Muscle of back (tissue), 11 donors: Measurements from ENCODE around the gene MMRN2. TPM values are rescaled to one million over a fixed set of nuclear protein-coding genes. Genes with fewer than 3 reads are reported as not detected.
A peak's percentile ranks its signal among the peaks of the same experiment; 100 is the strongest.
"Not testable (repeated sequence)": the region's sequence is repeated elsewhere in the genome, so short reads cannot be mapped to it uniquely, and the experiment has no call there.

Experiments
- DNase-seq, 3 donors: peaks; one replicate each; pipeline versions ENCODE4 v3.0.0 to v3.0.0-alpha.2; 2013
- polyA plus RNA-seq, 10 donors: library from polyadenylated mRNA; unstranded; fragments of 120-200 nt; gene quantifications; one replicate each; pipeline ENCODE4 v1.2.1, GENCODE V29; 2013; ENCODE audit not compliant: insufficient read length in 10 of 10

Gene MMRN2
- polyA plus RNA-seq, 10 donors, result 18.3 to 29.4 (median 20.3) TPM

GRCh38 chr10:86941991-86942421 is 15.4 kb downstream of the MMRN2 start:
- no peak for DNase-seq

- DNase-seq, result no peak
Measured at GRCh38 chr10:86941426-86941825, 16.0 kb downstream of the MMRN2 start.

- DNase-seq, result no peak
Measured at GRCh38 chr10:86940677-86941076, 16.7 kb downstream of the MMRN2 start.

GRCh38 chr10:86940076-86940475 is 17.3 kb downstream of the MMRN2 start:
- DNase-seq, result not testable (repeated sequence)

- no peak for DNase-seq
Measured at GRCh38 chr10:86938260-86938659, 19.2 kb downstream of the MMRN2 start.

DNA sequence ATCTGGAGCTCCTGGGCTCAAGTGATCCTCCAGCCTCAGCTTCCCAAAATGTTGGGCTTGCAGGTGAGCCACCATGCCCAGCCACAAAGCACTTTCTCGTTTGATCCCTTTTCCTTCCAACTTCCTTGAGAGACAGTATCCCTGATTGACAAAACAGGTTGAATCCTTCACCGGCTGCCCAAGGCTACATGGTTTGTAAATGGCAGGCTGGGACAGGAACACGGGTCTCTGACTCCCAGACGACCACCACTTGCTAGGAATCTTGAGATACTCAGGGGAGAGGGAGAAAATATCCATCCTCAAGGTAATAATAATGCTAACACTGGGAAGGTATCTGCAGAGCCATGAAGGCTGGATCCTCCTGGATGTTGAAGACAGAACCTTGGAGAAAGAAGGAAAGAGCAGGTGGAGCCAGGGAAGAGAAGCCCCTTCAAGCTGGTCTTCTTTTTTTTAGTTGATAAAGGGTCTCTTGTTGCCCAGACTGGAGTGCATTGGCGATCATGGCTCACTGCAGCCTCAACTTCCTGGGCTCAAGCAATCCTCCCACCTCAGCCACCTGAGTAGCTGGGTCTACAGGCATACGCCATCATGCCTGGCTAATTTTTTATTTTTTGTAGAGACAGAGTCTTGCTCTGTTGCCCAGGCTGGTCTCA is 19.8 kb downstream of the MMRN2 start:
- no peak for DNase-seq

DNA sequence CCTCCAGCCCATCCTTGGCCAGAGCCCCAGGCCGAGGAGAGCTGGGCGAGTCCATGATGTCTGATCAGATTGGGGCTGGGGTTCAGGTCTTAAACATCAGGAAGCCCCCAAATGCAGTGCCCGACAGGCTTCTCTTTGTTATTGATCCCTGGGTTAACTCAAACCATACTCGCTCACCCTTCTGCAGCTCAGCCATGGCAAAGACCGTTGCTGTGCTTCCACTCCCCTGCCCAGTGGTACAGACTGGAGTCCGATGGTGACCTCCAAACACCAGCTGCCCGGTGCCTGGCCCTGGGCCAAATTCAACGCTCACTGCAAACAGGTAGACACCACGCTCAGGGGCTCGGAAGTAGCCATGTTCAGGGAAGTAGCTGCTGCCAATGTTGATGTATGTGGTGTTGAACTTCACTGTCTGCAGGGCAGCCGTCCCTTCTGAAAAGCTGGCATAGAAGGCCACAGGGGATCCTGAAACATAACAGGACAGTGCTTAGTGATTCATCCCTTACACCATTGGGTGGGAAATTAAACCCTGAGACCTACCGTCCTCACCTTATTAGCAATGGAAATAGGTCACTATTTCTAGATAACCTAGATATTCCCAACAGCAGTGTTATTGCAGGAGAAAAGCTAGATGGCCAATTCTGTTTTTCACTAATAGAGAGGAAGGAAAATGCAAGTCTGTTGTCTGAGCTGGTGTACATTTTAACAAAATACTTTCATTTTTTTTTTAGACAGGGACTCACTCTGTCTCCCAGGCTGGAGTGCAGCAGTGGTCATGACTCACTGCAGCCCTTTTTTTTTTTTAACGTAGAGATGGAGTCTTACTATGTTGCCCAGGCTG is 20.5 kb downstream of the MMRN2 start:
- DNase-seq, result no peak

DNA sequence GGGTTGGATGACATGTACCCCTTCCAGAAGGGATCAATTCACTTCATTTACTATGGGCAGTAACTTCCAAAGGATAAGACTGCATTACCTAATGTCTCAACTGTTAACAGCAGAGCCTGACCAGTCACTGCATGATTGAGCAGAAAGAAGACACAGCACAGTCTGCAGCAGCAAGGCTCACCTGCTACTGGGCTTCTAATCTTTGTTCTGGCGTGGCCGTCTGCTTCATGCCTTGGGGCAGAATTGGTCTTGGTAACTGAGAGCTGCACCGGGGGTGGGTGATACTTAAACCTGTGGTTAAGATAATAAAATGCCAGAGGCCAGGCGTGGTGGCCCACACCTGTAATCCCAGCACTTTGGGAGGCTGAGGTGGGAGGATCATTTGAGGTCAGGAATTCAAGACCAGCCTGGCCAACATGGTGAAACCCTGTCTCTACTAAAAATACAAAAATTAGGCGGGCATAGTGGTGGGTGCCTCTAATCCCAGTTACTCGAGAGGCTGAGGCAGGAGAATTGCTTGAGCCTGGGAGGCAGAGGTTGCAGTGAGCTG is 23.2 kb downstream of the MMRN2 start:
- not testable (repeated sequence) for DNase-seq

- no peak for DNase-seq
Measured at GRCh38 chr10:86932674-86933073, 24.7 kb downstream of the MMRN2 start.

- no peak for DNase-seq
Measured at GRCh38 chr10:86931872-86932271, 25.5 kb downstream of the MMRN2 start.

DNA sequence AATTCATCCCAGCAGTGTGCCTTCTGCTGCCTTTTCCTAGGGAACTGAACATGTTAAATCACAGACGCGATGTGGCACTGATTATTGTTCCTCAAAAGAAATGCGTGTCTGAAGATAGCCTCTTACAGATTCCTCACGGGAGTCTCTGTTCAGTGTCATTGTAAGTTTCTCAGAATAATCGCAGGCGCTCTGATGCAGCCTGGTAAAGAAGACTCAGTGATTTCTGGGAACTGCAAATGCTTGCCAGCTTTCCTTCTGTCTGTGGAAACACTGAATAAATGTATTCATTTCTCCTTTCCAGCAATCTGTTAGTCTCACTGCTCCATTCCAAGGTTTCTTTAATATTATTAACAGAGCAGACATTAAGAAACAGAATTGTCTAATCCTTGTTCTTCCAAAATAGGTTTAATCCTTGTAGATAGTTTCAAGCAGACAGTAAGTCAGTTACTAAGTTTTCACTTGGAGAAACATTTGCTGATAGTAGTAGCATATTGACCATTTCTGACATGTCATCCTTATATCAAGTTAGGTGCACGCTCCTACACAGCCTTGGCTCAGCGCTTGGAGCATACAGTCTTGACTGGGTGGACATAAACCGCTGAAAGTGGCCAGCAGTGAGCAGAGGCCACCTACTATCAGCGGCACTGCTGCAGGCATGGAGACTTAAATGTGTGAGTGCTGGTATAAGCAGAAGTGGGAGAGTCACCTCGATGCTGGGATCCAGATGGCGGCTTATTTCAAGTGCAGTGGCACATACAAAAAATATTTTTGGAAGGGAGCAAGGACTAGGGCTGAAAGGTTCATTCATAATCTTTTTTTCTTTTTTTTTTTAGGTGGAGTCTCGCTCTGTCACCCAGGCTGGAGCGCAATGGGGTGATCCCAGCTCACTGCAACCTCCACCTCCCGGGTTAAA is 27.7 kb downstream of the MMRN2 start:
- DNase-seq, result peak in 1 of 3 donors; percentile 57

- DNase-seq, result no peak
Measured at GRCh38 chr10:86922553-86922961, 34.9 kb downstream of the MMRN2 start.

DNA sequence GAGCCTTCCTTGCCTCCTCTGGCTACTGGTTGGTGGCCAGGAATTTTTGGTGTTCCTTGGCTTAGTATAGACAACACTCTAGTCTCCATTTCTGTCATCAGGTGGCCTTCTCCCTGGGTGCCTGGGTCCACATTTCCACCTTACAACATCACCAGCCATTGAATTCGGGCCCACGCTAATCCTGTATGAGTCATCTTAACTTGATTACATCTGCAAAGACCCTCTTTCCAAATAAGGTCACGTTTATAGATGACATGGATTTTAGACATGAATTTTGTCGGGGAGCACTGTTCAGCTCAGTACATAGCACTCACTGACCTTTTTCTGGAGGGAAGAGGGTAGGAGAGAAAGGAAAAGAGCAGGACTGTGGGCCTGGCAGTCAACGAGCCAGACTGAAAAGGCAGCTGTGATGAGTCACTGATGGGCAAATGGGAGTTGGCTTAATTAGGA is 39.4 kb downstream of the MMRN2 start:
- DNase-seq, result no peak

DNA sequence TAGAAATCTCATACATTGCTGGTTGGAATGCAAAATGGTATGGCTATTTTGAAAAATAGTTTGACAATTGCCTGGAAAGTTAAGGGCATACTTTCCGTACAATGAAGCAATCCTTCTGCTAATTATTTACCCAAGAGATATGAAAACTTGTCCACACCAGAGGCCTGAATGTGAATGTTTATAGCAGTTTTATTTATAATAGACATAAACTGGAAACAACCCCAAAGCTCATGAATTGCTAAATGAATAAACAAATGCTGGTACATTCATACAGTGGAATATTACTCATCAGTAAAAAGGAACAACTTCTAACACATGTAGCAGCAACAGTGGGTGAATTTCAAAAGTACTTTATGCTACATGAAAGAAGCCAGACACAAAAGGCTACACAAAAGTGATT is 42.7 kb downstream of the MMRN2 start:
- no peak for DNase-seq

DNA sequence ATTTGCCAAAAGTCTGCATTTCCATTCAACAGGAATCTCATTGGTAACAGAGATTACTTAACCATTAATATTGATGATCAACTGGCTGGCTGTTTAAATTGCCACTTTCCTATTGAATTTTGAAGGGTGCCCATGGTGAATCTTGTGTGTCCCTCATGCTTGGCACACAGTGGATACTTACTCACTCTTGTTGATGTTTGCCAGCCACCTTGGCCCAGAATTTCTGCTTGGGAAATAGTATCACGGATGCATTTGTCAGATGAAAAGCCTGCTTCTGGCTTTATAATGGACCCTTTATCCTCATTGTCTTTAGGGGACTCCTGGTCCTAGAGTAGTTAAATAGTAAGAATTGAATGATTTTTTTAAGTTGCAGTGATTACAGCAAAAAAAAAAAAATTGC is 52.0 kb downstream of the MMRN2 start:
- DNase-seq, result no peak

DNA sequence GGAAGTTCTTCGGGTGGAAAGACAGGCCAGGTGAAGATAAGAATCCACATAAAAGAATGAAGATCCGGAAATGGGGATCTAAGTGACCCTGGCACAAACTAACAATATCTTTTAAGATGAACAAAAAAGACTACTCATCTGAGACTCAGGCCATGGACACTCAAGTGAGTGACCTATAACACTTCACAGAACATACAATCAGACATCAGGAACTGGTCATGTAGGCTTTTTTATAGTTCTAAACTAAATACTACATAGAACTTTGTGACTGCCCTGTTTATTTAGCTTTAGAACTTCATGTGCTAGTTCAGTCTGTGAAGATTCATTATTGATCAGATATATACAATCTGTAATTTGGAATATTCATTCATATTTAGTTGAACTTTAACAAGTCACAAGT is 52.8 kb downstream of the MMRN2 start:
- DNase-seq, result no peak

DNA sequence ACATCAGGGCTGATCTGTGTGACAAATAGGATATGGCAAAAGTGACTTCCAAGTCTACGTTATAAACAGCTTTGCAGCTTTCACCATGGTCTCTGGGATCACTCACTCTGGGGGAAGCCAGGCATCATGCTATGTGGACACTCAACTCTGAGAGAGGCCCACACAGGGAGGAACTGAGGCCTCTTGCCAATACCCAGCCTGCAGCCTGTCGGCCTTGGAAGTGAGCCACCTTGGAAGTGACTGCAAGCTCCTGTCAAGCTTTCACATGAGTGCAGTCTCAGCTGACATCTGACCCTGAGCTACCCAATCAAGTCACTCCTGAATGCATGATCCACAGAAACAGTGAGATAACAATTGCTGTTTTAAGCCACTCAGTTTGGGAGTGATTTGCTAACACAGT is 56.5 kb downstream of the MMRN2 start:
- peak; percentile 50 to 61 (median 53) for DNase-seq

DNA sequence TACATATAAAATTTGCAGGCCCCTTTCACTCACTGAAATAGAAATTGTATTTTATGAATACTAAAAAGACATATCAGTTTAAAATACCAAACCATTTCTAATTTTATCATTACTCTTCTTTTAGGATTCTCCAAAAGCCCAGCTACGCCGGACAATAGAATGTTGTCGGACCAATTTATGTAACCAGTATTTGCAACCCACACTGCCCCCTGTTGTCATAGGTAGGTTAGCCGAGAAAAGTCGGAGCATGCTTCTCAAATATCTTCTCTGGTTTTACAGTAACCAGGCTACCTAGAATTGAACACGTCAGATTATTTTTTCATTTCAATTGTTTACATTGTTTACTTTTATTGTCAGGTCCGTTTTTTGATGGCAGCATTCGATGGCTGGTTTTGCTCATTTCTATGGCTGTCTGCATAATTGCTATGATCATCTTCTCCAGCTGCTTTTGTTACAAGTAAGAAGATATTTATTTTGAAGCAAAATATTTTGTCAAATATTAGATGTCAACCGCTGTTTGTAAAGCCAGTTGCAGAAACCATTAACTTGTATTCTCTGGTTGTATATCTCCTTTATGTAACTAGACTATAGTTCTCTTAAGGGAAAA is 57.6 kb downstream of the MMRN2 start:
- DNase-seq, result peak; percentile 68 to 83 (median 76)

DNA sequence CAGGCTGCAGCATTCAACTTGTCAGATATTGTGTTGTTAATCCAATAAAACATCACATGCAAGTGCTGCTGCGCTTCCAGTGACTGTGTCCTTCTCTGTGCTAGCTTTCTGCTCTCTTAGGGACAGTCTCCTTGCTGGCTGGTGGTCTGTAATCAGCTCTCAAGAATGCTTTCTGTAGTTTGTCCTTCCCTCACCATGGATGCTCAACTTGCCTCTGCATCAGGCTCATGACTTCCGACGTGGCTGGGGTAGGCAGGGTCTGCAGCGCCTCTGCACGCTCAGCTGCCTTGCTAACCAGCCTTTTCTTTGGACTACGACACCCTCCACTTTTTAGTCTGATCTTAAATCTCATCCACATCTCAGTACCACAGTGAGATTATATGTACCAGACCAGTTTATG is 58.3 kb downstream of the MMRN2 start:
- no peak for DNase-seq

GRCh38 chr10:86898511-86898910 is 58.9 kb downstream of the MMRN2 start:
- no peak for DNase-seq

- DNase-seq, result no peak
Measured at GRCh38 chr10:86889997-86890396, 67.4 kb downstream of the MMRN2 start.
